DMS53 treated with DMSO at 0.1 percent for 48 hours (cell line): ENCODE results near the gene CD247.

Experiments used
- DNase-seq: peaks from one replicate; lab custom pipeline; 2025; ENCODE audit not compliant: unreplicated experiment; lab: John Stamatoyannopoulos, UW

Gene CD247

GRCh38 chr1:167489571-167490340 lies 28.6 kb downstream of the CD247 start:
- no peak for DNase-seq

GRCh38 chr1:167488786-167489185 lies 29.5 kb downstream of the CD247 start:
- DNase-seq, result no peak

GRCh38 chr1:167487614-167488013 lies 30.7 kb downstream of the CD247 start:
- DNase-seq, result no peak

GRCh38 chr1:167486090-167486824 lies 32.1 kb downstream of the CD247 start:
- no peak for DNase-seq

GRCh38 chr1:167484726-167485502 lies 33.4 kb downstream of the CD247 start:
- no peak for DNase-seq

GRCh38 chr1:167483790-167484189 lies 34.5 kb downstream of the CD247 start:
- DNase-seq, result no peak

- DNase-seq, result no peak
These were observed 36.1 kb downstream of the CD247 start for GRCh38 chr1:167482184-167482583.

GRCh38 chr1:167479331-167479979 lies 38.9 kb downstream of the CD247 start:
- DNase-seq, result no peak

- no peak for DNase-seq
These were observed 40.3 kb downstream of the CD247 start for GRCh38 chr1:167477986-167478385.

GRCh38 chr1:167476061-167476460 lies 42.3 kb downstream of the CD247 start:
- DNase-seq, result no peak

GRCh38 chr1:167474191-167474641 lies 44.1 kb downstream of the CD247 start:
- DNase-seq, result no peak

GRCh38 chr1:167473761-167474160 lies 44.6 kb downstream of the CD247 start:
- no peak for DNase-seq

GRCh38 chr1:167472752-167473521 lies 45.4 kb downstream of the CD247 start:
- no peak for DNase-seq

- DNase-seq, result no peak
These were observed 46.8 kb downstream of the CD247 start for GRCh38 chr1:167471568-167471967.

- DNase-seq, result no peak
These were observed 48.9 kb downstream of the CD247 start for GRCh38 chr1:167469280-167469965.

GRCh38 chr1:167467752-167468151 lies 50.6 kb downstream of the CD247 start:
- no peak for DNase-seq

GRCh38 chr1:167467126-167467710 lies 51.1 kb downstream of the CD247 start:
- no peak for DNase-seq

- no peak for DNase-seq
These were observed 52.6 kb downstream of the CD247 start for GRCh38 chr1:167465743-167466142.

GRCh38 chr1:167465018-167465417 lies 53.3 kb downstream of the CD247 start:
- no peak for DNase-seq
